K562 (cell line): ENCODE data around the gene PCDH9. TPM values are rescaled to one million over a fixed set of nuclear protein-coding genes. Genes with fewer than 3 reads are reported as not detected.
A peak's percentile ranks its signal among the peaks of the same experiment; 100 is the strongest.

ENCODE experiments used
- ATAC-seq: fragments of 200-7000 bp; cut with Tn5 transposase; 3 replicates; pipeline ENCODE4 v1.9.1; 2020; ENCODE audit warnings: moderate library complexity
- BruUV-seq: library from RNA; stranded (reverse); fragments of 400-500 nt; replicated peaks from 2 replicates; lab custom pipeline; 2021; lab: Mats Ljungman, UMichigan
- CTCF ChIA-PET: fragments of 300-600 bp; formaldehyde crosslinking; extraction: SDS; loops from one replicate; lab custom pipeline; 2021; ENCODE audit warnings: low intra/inter-chr PET ratio; lab: Yijun Ruan, JAX
- POLR2A ChIA-PET: fragments of 300-600, 350-650 bp; sonication (Branson Sonifier 250); formaldehyde crosslinking; extraction: SDS; loops from one replicate; lab custom pipeline; 2021; ENCODE audit warnings: antibody characterized with exemption, inconsistent platforms; lab: Yijun Ruan, JAX
- DNase-seq, 4 experiments: peaks; one replicate each; pipeline versions ENCODE4 v3.0.0 to v3.0.0-alpha.2; 2011 to 2018; ENCODE audit warnings: low spot score in 3 of 4, mixed read lengths in 3 of 4; ENCODE audit errors: extremely low read depth in 1 of 4
- FAIRE-seq: peaks from 2 replicates; lab custom pipeline; 2011; peaks lifted over from hg19 to GRCh38; lab: Jason Lieb, UNC
- H2AFZ ChIP-seq: 2 replicates; pipeline ENCODE4 v1.6.0; 2011; ENCODE audit warnings: low read depth, low read length, control low read depth, inconsistent platforms
- H3K27ac ChIP-seq: fragments of 200-600 bp; 3 replicates; pipeline ENCODE4 v1.8.0; 2011; ENCODE audit warnings: low read depth, mild to moderate bottlenecking, control low read depth, inconsistent platforms, low read length, moderate library complexity, mixed read lengths; ENCODE audit errors: extremely low read depth
- H3K27me3 ChIP-seq, 2 experiments: fragments of 300-600 bp in 1 of 2; 2 replicates in 1 of 2; 3 replicates in 1 of 2; pipeline versions ENCODE4 v1.6.0 to v1.8.0; 2011; ENCODE audit warnings: inconsistent platforms in 2 of 2, low read length in 2 of 2, mild to moderate bottlenecking in 1 of 2, mixed read lengths in 1 of 2, moderate library complexity in 1 of 2; ENCODE audit not compliant: control insufficient read depth in 2 of 2, insufficient read depth in 2 of 2
- H3K36me3 ChIP-seq: fragments of 300-600 bp; 3 replicates; pipeline ENCODE4 v1.8.0; 2011; ENCODE audit warnings: mild to moderate bottlenecking, low read length, inconsistent platforms; ENCODE audit not compliant: control insufficient read depth, insufficient read depth
- H3K4me1 ChIP-seq, 2 experiments: fragments of 200-600 bp in 1 of 2; replicated peaks in 1 of 2; 2 replicates in 1 of 2; 3 replicates in 1 of 2; pipeline versions ENCODE4 v1.5.1 to v1.8.0; 2011; ENCODE audit warnings: inconsistent platforms in 2 of 2, low read length in 2 of 2, mild to moderate bottlenecking in 1 of 2, mixed read lengths in 1 of 2, moderate library complexity in 1 of 2; ENCODE audit not compliant: control insufficient read depth in 2 of 2, insufficient read depth in 2 of 2
- H3K4me2 ChIP-seq: 2 replicates; pipeline ENCODE4 v1.6.1; 2011; ENCODE audit warnings: low read length, control low read depth, inconsistent platforms, mixed read lengths; ENCODE audit not compliant: insufficient read depth
- H3K4me3 ChIP-seq: fragments of 200-600 bp; sonication (generic), shearing (Covaris generic); 2 replicates; pipeline ENCODE4 v1.5.1; 2016; ENCODE audit warnings: control low read depth, inconsistent platforms
- H3K79me2 ChIP-seq: fragments of 200-600 bp; 3 replicates; pipeline ENCODE4 v1.8.0; 2011; ENCODE audit warnings: low read length, inconsistent platforms; ENCODE audit not compliant: control insufficient read depth, insufficient read depth
- H3K9ac ChIP-seq, 2 experiments: 2 replicates each; pipeline versions ENCODE4 v1.6.0 to v1.6.1; 2011; ENCODE audit warnings: low read depth in 2 of 2, low read length in 2 of 2, control low read depth in 1 of 2, inconsistent platforms in 1 of 2, mild to moderate bottlenecking in 1 of 2, mixed read lengths in 1 of 2; ENCODE audit not compliant: insufficient read depth in 1 of 2
- H3K9me1 ChIP-seq: one replicate; pipeline ENCODE4 v1.6.0; 2011; ENCODE audit warnings: inconsistent platforms, mild to moderate bottlenecking, low read length, moderate library complexity; ENCODE audit not compliant: control insufficient read depth, insufficient read depth
- H3K9me3 ChIP-seq: replicated peaks from 2 replicates; pipeline ENCODE4 v1.5.1; 2011; ENCODE audit warnings: low read depth, low read length, inconsistent platforms; ENCODE audit not compliant: control insufficient read depth, insufficient read depth
- H4K20me1 ChIP-seq: replicated peaks from 2 replicates; pipeline ENCODE4 v1.6.1; 2011; ENCODE audit warnings: low read length, inconsistent platforms, mixed read lengths; ENCODE audit not compliant: control insufficient read depth, insufficient read depth
- BCOR ChIP-seq: fragments of 450-650 bp; IDR thresholded peaks from 2 replicates; pipeline ENCODE4 v1.6.1; 2016
- CEBPB ChIP-seq: fragments of 450-650 bp; IDR thresholded peaks from 2 replicates; pipeline ENCODE4 v1.6.1; 2016; ENCODE audit warnings: missing genetic modification characterization, missing compliant biosample characterization
- CHD1 ChIP-seq: fragments of 200-600 bp; sonication (generic); IDR thresholded peaks from one replicate; pipeline ENCODE4 v1.6.1; 2012; ENCODE audit warnings: mild to moderate bottlenecking, moderate library complexity, low read length, inconsistent platforms
- CTCFL ChIP-seq: IDR thresholded peaks from 2 replicates; pipeline ENCODE4 v1.6.1; 2011; ENCODE audit warnings: borderline replicate concordance, low read depth, mild to moderate bottlenecking, moderate library complexity, low read length; ENCODE audit not compliant: insufficient read depth, poor library complexity, severe bottlenecking
- FOXA3 ChIP-seq, 2 experiments: fragments of 450-650 bp in 1 of 2; sonication (generic) in 1 of 2; formaldehyde crosslinking; IDR thresholded peaks in 1 of 2; conservative IDR thresholded peaks in 1 of 2; 2 replicates each; pipeline versions ENCODE4 v1.4.0 to v1.8.0; 2020 to 2022; ENCODE audit warnings: mild to moderate bottlenecking in 2 of 2, missing genetic modification reagents in 1 of 2
- HLTF ChIP-seq: fragments of 450-650 bp; IDR thresholded peaks from 2 replicates; pipeline ENCODE4 v1.6.1; 2016
- ID3 ChIP-seq, 2 experiments: fragments of 250-450 bp in 1 of 2; fragments of 450-650 bp in 1 of 2; sonication (Bioruptor Pico) in 1 of 2; IDR thresholded peaks; 2 replicates each; pipeline versions ENCODE4 v1.6.1 to v1.8.0; 2016 to 2021; ENCODE audit warnings: mild to moderate bottlenecking in 2 of 2, moderate library complexity in 2 of 2, missing compliant biosample characterization in 1 of 2, missing genetic modification characterization in 1 of 2
- POLR3G ChIP-seq: IDR thresholded peaks from 2 replicates; pipeline ENCODE4 v1.6.1; 2011; ENCODE audit not compliant: insufficient read length, insufficient replicate concordance; ENCODE audit errors: extremely low read depth
- XRCC3 ChIP-seq: fragments of 450-650 bp; IDR thresholded peaks from 2 replicates; pipeline ENCODE4 v1.6.1; 2017; ENCODE audit warnings: mild to moderate bottlenecking, moderate library complexity
- ZBTB17 ChIP-seq: fragments of 450-650 bp; formaldehyde crosslinking; IDR thresholded peaks from 2 replicates; pipeline ENCODE4 v1.4.0; 2020; ENCODE audit warnings: mild to moderate bottlenecking
- ZNF143 ChIP-seq: sonication (generic); formaldehyde crosslinking; IDR thresholded peaks from 2 replicates; pipeline ENCODE4 v1.9.0; 2022; ENCODE audit warnings: mild to moderate bottlenecking, missing genetic modification reagents
- ZNF277 ChIP-seq: fragments of 250-450 bp; sonication (Bioruptor Pico); IDR thresholded peaks from 2 replicates; pipeline ENCODE4 v1.8.0; 2022; ENCODE audit warnings: inconsistent platforms, mild to moderate bottlenecking, moderate library complexity, borderline replicate concordance
- ZNF316 ChIP-seq: fragments of 450-650 bp; IDR thresholded peaks from 2 replicates; pipeline ENCODE4 v1.6.1; 2016
- WGBS: fragments of 100-300 bp; shearing (Covaris generic); methylation state at CpG from one replicate; pipeline ENCODE4 v1.1.6; 2016; ENCODE audit warnings: low coverage, mixed read lengths; ENCODE audit not compliant: insufficient coverage; ENCODE audit errors: missing lambda C conversion rate; 5-methylcytosine and 5-hydroxymethylcytosine counted together
- in situ Hi-C: fragments of 300-500 bp; cut with MboI; formaldehyde crosslinking; loops from 4 replicates; pipeline ENCODE4 v1.15.0; 2018; ENCODE audit warnings: inconsistent platforms, mixed read lengths
- intact Hi-C: fragments of 100-400 bp; cut with micrococcal nuclease; formaldehyde crosslinking; loops from 2 replicates; pipeline ENCODE4 v1.14.2; 2022
- polyA plus RNA-seq, 8 experiments: library from polyadenylated mRNA; depleted of rRNA in 4 of 8; stranded (reverse) in 5 of 8; unstranded in 3 of 8; fragments of >200 nt; fragmentation: Nextera tagmentation in 2 of 8; fragmentation: Illumina TruSeq in 1 of 8; extraction: Ambion mirVana in 2 of 8; extraction: Trizol in 1 of 8; gene quantifications; 2 replicates each; pipeline versions ENCODE4 v1.2.1 to v1.2.3, GENCODE V29; 2011 to 2014; ENCODE audit warnings: inconsistent platforms in 1 of 8, missing spikeins in 1 of 8
- total RNA-seq, 7 experiments: library from RNA; depleted of rRNA in 6 of 7; stranded (reverse); fragments of >200 nt in 6 of 7; fragmentation: Illumina TruSeq in 2 of 7; extraction: Trizol in 2 of 7; gene quantifications; 2 replicates each; pipeline versions ENCODE4 v1.2.1 to v1.2.3, GENCODE V29; 2011 to 2021; ENCODE audit warnings: low replicate concordance in 1 of 7

Gene PCDH9
- total and polyA plus RNA-seq, 9 of the 15 experiments (the other 6 are each of a cell fraction or from before 2014, with no cell fraction given): 1.1 to 6.7 (median 4.9) TPM

GRCh38 chr13:66663206-66663605 is 566.9 kb downstream of the PCDH9 start:
- Histone ChIP-seq H3K9ac (no peak overlapping the region), H3K27me3 (no peaks in the 10 kb centered on the region), H3K79me2 (no peaks in the 10 kb centered on the region), H4K20me1 (no peaks in the 10 kb centered on the region), H3K4me1 (no peaks in the 10 kb centered on the region), H3K27ac (no peak overlapping the region), H3K36me3 (no peaks in the 10 kb centered on the region), H3K4me3 (no peak overlapping the region), H2AFZ (no peak overlapping the region), H3K9me1 (no peaks in the 10 kb centered on the region), H3K9me3 (no peaks in the 10 kb centered on the region), H3K4me2 (no peak overlapping the region)
- DNase-seq (no peak), ATAC-seq (no peak), FAIRE-seq (no peak)
- intact Hi-C loops: no loop called here
- BruUV-seq: no TSS peak
- ChIA-PET CTCF (no interaction called here), POLR2A (no interaction called here)
- TF ChIP-seq ZNF316 (peak; percentile 28; the same call in 1 of the 2 replicates), ZNF143 (no peak)
- 60% methylated on average over 2 of the region's 2 CpGs for WGBS
- in situ Hi-C loops: no loop called here

GRCh38 chr13:66661336-66661735 is 568.8 kb downstream of the PCDH9 start:
- FAIRE-seq: no peak
- POLR2A ChIA-PET: no interaction called here
- H3K4me1 ChIP-seq: no peaks in the 10 kb centered on the region
- TF ChIP-seq ZBTB17 (CRISPR knock-in tag) (no peak), FOXA3 (CRISPR knock-in tag; conservative IDR thresholded peaks at IDR 0.05 in 1 of 2, IDR thresholded peaks at IDR 0.05 in 1 of 2) (no peak), BCOR (no peak), CHD1 (no peak), POLR3G (no peak), HLTF (no peak), CEBPB (tag) (no peak), ID3 (CRISPR knock-in tag; IDR thresholded peaks at IDR 0.05) (no peak), ID3 (tag; IDR thresholded peaks at IDR 0.05) (no peak), XRCC3 (no peak), ZNF277 (no peak), CTCFL (no peak)

More at GRCh38 chr13:66661336-66661735, 568.8 kb downstream of the PCDH9 start:
- Histone ChIP-seq H3K9me1 (no peaks in the 10 kb centered on the region), H3K36me3 (no peaks in the 10 kb centered on the region), H3K9me3 (no peaks in the 10 kb centered on the region), H3K4me2 (no peak overlapping the region), H4K20me1 (no peaks in the 10 kb centered on the region), H3K27me3 (no peaks in the 10 kb centered on the region), H3K27ac (no peak overlapping the region), H2AFZ (no peak overlapping the region), H3K79me2 (no peaks in the 10 kb centered on the region), H3K9ac (no peak overlapping the region), H3K4me3 (no peak overlapping the region)
- ATAC-seq (no peak), DNase-seq (no peak)
- BruUV-seq: no TSS peak
- in situ Hi-C loops: no loop called here
- intact Hi-C loops: no loop called here
- CTCF ChIA-PET: no interaction called here
- 49% methylated on average over 2 of the region's 2 CpGs for WGBS
